ENCODE measurements around the gene TNNC2. TPM values are rescaled to one million over a fixed set of nuclear protein-coding genes. Genes with fewer than 3 reads are reported as not detected.
"Not testable (repeated sequence)": the region's sequence is repeated elsewhere in the genome, so short reads cannot be mapped to it uniquely, and the experiment has no call there.

The TNNC2 gene
- total RNA-seq, 1 donor from 2014 or later = 0.52 TPM

GRCh38 chr20:45798935-45799642 is 28.0 kb downstream of the TNNC2 start:
- TF ChIP-seq CTCF (IDR thresholded peaks at IDR 0.05) = peak; percentile 86
- peak overlapping the region; percentile 9 for H3K27ac Mint-ChIP-seq (ENCODE audit: unreplicated experiment)
- H3K4me3 Mint-ChIP-seq (ENCODE audit: unreplicated experiment) = no peak overlapping the region
- no peaks in the 10 kb centered on the region for H3K9me3 Mint-ChIP-seq (ENCODE audit: low read depth)
- no peak for DNase-seq (ENCODE audit: low spot score)
- H3K27me3 Mint-ChIP-seq (ENCODE audit: low read depth) = no peaks in the 10 kb centered on the region
- peaks cover 6% of the 10 kb centered on the region for H3K4me1 Mint-ChIP-seq (ENCODE audit: low read depth)
- peaks cover 26% of the 10 kb centered on the region for H3K36me3 Mint-ChIP-seq (ENCODE audit: low read depth)

GRCh38 chr20:45797955-45798354 is 29.2 kb downstream of the TNNC2 start:
- not testable (repeated sequence) for H3K4me3 Mint-ChIP-seq (ENCODE audit: unreplicated experiment); H3K9me3 Mint-ChIP-seq (ENCODE audit: low read depth); H3K27me3 Mint-ChIP-seq (ENCODE audit: low read depth); DNase-seq (ENCODE audit: low spot score); H3K27ac Mint-ChIP-seq (ENCODE audit: unreplicated experiment); H3K4me1 Mint-ChIP-seq (ENCODE audit: low read depth)
- peaks cover 20% of the 10 kb centered on the region for H3K36me3 Mint-ChIP-seq (ENCODE audit: low read depth)

GRCh38 chr20:45797510-45797909 is 29.6 kb downstream of the TNNC2 start:
- not testable (repeated sequence) for H3K27ac Mint-ChIP-seq (ENCODE audit: unreplicated experiment); H3K9me3 Mint-ChIP-seq (ENCODE audit: low read depth); H3K27me3 Mint-ChIP-seq (ENCODE audit: low read depth); DNase-seq (ENCODE audit: low spot score); H3K4me3 Mint-ChIP-seq (ENCODE audit: unreplicated experiment)
- Mint-ChIP-seq H3K4me1 (ENCODE audit: low read depth) (peaks cover 11% of the 10 kb centered on the region), H3K36me3 (ENCODE audit: low read depth) (peaks cover 20% of the 10 kb centered on the region)

- no peak overlapping the region for H3K4me3 Mint-ChIP-seq (ENCODE audit: unreplicated experiment)
- no peak overlapping the region for H3K27ac Mint-ChIP-seq (ENCODE audit: unreplicated experiment)
- H3K36me3 Mint-ChIP-seq (ENCODE audit: low read depth) = peaks cover 14% of the 10 kb centered on the region
- DNase-seq (ENCODE audit: low spot score) = no peak
- H3K27me3 Mint-ChIP-seq (ENCODE audit: low read depth) = no peaks in the 10 kb centered on the region
- peaks cover 17% of the 10 kb centered on the region for H3K4me1 Mint-ChIP-seq (ENCODE audit: low read depth)
- H3K9me3 Mint-ChIP-seq (ENCODE audit: low read depth) = no peaks in the 10 kb centered on the region
- TF ChIP-seq CTCF (IDR thresholded peaks at IDR 0.05) = no peak
Measured at GRCh38 chr20:45796337-45797065, 30.6 kb downstream of the TNNC2 start.

- peak overlapping the region; percentile 98 for H3K4me3 Mint-ChIP-seq (ENCODE audit: unreplicated experiment)
- no peak for DNase-seq (ENCODE audit: low spot score)
- no peak for TF ChIP-seq CTCF (IDR thresholded peaks at IDR 0.05)
- H3K9me3 Mint-ChIP-seq (ENCODE audit: low read depth) = no peaks in the 10 kb centered on the region
- H3K36me3 Mint-ChIP-seq (ENCODE audit: low read depth) = peaks cover 13% of the 10 kb centered on the region
- peak overlapping the region; percentile 77 for H3K27ac Mint-ChIP-seq (ENCODE audit: unreplicated experiment)
- no peaks in the 10 kb centered on the region for H3K27me3 Mint-ChIP-seq (ENCODE audit: low read depth)
- peaks cover 13% of the 10 kb centered on the region for H3K4me1 Mint-ChIP-seq (ENCODE audit: low read depth)
Measured at GRCh38 chr20:45792317-45793118, 34.6 kb downstream of the TNNC2 start.

- Mint-ChIP-seq H3K9me3 (ENCODE audit: low read depth) (no peaks in the 10 kb centered on the region), H3K4me3 (ENCODE audit: unreplicated experiment) (no peak overlapping the region), H3K27ac (ENCODE audit: unreplicated experiment) (no peak overlapping the region), H3K4me1 (ENCODE audit: low read depth) (peaks cover 13% of the 10 kb centered on the region), H3K36me3 (ENCODE audit: low read depth) (no peaks in the 10 kb centered on the region), H3K27me3 (ENCODE audit: low read depth) (no peaks in the 10 kb centered on the region)
- TF ChIP-seq CTCF (IDR thresholded peaks at IDR 0.05) = no peak
- no peak for DNase-seq (ENCODE audit: low spot score)
Measured at GRCh38 chr20:45788351-45788750, 38.8 kb downstream of the TNNC2 start.

All from chondrocyte (in vitro differentiated cells).